Coronary artery (tissue), 2 donors: ENCODE measurements around the gene ACTR2.
"Not testable (repeated sequence)": the region's sequence is repeated elsewhere in the genome, so short reads cannot be mapped to it uniquely, and the experiment has no call there.

Source experiments
- DNase-seq: peaks from one replicate; pipeline ENCODE4 v3.0.0-alpha.2; 2017; ENCODE audit warnings: low spot score
- H3K27ac ChIP-seq, 2 donors: fragments of 200-600 bp; sonication (generic); one replicate each; pipeline ENCODE4 v1.5.1; 2016 to 2019
- H3K4me3 ChIP-seq: fragments of 200-600 bp; sonication (generic); 2 replicates; pipeline ENCODE4 v1.5.1; 2016; ENCODE audit warnings: mild to moderate bottlenecking, moderate library complexity
- CTCF ChIP-seq: fragments of 200-600 bp; sonication (generic); IDR thresholded peaks from one replicate; pipeline ENCODE4 v1.5.1; 2019; ENCODE audit warnings: antibody characterized with exemption

ACTR2 gene

GRCh38 chr2:65214361-65214760 is 13.3 kb upstream of the ACTR2 start:
- no peak for TF ChIP-seq CTCF
- no peak overlapping the region for H3K4me3 ChIP-seq
- no peak overlapping the region for H3K27ac ChIP-seq
- DNase-seq = no peak

- no peak for DNase-seq
- no peak overlapping the region for H3K4me3 ChIP-seq
- no peak for TF ChIP-seq CTCF
- no peak overlapping the region for H3K27ac ChIP-seq
These were observed 12.8 kb upstream of the ACTR2 start for GRCh38 chr2:65214843-65215242.

DNA sequence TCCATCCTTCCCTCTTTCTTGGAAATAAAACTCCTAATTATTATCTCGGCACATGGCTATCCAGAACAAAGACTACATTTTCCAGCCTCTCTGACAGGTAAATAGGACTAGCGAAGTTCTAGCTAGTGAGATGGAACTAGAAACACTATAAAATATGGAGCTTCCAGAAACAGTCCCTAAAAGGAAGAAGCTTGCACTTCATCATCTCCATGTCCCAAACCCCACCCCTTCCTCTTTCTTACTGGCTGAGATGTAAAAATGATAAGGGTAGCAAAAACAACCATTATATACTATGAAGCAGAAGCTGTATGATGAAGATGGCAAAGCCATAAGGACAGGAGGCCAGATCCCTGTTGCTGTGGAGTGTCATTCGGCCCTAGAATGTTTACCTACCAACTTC is 11.7 kb upstream of the ACTR2 start:
- Histone ChIP-seq H3K4me3 (no peak overlapping the region), H3K27ac (no peak overlapping the region)
- DNase-seq = no peak
- TF ChIP-seq CTCF = no peak

DNA sequence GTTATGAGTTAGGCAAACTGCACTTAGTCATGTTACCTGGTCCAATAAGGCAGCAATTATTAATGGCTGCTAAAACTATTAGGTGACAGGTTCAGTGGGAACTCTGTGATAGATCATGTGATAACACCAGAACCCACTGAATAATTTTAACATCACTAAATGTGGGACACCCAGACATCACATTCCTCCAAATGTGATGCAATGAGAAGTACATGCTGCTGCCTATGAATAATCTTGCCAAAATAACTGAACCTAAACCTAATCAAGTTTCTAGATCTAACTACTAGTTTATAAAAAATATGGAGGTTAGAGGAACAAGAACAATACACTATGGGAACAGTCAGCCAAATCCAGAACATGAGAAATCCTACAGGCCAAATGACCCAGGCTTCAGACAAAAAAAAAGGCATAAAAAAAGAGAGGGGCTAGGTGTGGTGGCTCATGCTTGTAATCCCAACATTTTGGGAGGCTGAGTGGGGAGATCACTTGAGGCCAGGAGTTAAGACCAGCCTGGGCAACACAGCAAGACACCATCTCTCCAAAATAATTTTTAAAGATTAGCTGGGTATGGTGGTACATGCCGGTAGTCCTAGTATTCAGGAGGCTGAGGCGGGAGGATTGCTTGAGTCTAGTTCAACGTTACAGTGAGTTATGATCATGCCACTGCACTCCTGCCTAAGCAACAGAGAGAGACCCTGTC is 7.0 kb upstream of the ACTR2 start:
- no peak overlapping the region for H3K27ac ChIP-seq
- TF ChIP-seq CTCF = no peak
- H3K4me3 ChIP-seq = no peak overlapping the region
- no peak for DNase-seq

GRCh38 chr2:65221275-65221674 is 6.4 kb upstream of the ACTR2 start:
- DNase-seq, H3K27ac ChIP-seq, H3K4me3 ChIP-seq: not testable (repeated sequence)

DNA sequence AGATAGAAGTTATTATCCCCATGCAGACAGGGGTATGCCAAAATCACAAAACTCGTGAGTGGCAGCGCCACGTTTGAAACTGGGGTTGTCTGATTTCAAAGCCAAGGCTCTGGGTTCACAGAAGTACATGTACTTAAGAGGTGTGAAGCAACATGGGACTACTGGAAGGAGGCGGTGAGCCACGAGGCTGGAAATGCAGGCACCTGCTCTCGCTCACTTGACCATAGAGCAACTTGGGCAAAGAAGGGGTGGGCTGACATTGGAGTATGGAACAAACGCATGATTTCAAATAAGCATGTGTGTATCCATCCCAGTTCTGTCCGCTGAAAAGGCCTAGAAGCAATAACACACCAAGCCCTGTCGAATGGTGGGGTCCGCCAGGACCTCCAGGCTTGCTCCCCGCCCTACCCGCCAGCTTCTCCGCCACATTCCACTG is 593 bp upstream of the ACTR2 start:
- Histone ChIP-seq H3K4me3 (peak overlapping the region; percentile 82), H3K27ac (peak overlapping the region; percentile 96 to 99)
- no peak for TF ChIP-seq CTCF
- DNase-seq = peak; percentile 71

DNA sequence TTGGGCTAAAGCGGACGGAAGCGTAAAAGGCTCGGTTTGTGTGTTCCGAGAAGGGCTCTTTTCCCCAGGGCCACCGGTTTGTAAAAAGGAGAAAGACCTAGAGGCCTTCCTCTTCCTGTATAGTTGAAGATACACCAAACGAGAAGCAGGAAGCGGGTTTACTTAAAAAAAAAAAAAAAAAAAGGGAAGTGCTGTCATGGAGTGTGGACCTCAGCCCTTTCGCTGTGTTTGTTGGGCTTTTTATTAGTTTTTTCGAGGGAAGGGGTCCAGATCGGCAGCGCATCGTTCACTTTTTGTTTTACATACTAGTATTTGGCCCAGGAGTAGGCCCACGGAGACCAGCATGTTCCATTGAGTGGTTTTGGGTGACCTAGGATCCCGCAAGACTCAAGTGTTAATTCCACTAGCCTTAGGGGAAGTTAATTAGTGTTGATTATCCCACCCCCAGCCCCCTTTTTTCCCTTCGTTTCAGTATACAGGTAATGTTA is 676 bp downstream of the ACTR2 start:
- no peak for TF ChIP-seq CTCF
- Histone ChIP-seq H3K4me3 (peak overlapping the region; percentile 82), H3K27ac (peak overlapping the region; percentile 96 to 99)
- no peak for DNase-seq
